ENCODE results near the gene YBX2. TPM values are rescaled to one million over a fixed set of nuclear protein-coding genes. Genes with fewer than 3 reads are reported as not detected.

YBX2 gene
- polyA plus RNA-seq, 1 experiment: 0.11 TPM

- Histone ChIP-seq H3K36me3 (ENCODE audit: control insufficient read depth, insufficient read depth, low read length) (no peaks in the 10 kb centered on the region), H3K27me3 (ENCODE audit: control insufficient read depth, insufficient read depth, low read length) (peaks cover 26% of the 10 kb centered on the region), H3K4me3 (ENCODE audit: low read depth, low read length) (no peak overlapping the region)
- no peak for TF ChIP-seq CTCF (IDR thresholded peaks at IDR 0.05; ENCODE audit: insufficient read depth, low read depth, low read length)
- DNase-seq (ENCODE audit: low read depth): no peak
- ChIA-PET CTCF (interaction anchor here (1.2 to 2.0 kb wide), 3 partner anchors 11 to 72 kb away, joined by 3 to 6 read pairs (median 4); partner anchors contain the start of gene SLC2A4), POLR2A (no interaction called here)
Observed at GRCh38 chr17:7292729-7293128, 1.7 kb downstream of the YBX2 start.

GRCh38 chr17:7292194-7292593 lies 2.2 kb downstream of the YBX2 start:
- no peak for DNase-seq (ENCODE audit: low read depth)
- H3K36me3 ChIP-seq (ENCODE audit: control insufficient read depth, insufficient read depth, low read length): no peaks in the 10 kb centered on the region
- H3K27me3 ChIP-seq (ENCODE audit: control insufficient read depth, insufficient read depth, low read length): peaks cover 27% of the 10 kb centered on the region
- ChIA-PET POLR2A (no interaction called here), CTCF (interaction anchor here (1.2 to 2.0 kb wide), 3 partner anchors 10 to 71 kb away, joined by 3 to 6 read pairs (median 4); partner anchors contain the start of gene SLC2A4)
- no peak for TF ChIP-seq CTCF (IDR thresholded peaks at IDR 0.05; ENCODE audit: insufficient read depth, low read depth, low read length)
- no peak overlapping the region for H3K4me3 ChIP-seq (ENCODE audit: low read depth, low read length)

GRCh38 chr17:7290685-7291084 lies 3.8 kb downstream of the YBX2 start:
- no peak for TF ChIP-seq CTCF (IDR thresholded peaks at IDR 0.05; ENCODE audit: insufficient read depth, low read depth, low read length)
- Histone ChIP-seq H3K4me3 (ENCODE audit: low read depth, low read length) (no peak overlapping the region), H3K36me3 (ENCODE audit: control insufficient read depth, insufficient read depth, low read length) (no peaks in the 10 kb centered on the region), H3K27me3 (ENCODE audit: control insufficient read depth, insufficient read depth, low read length) (peaks cover 32% of the 10 kb centered on the region)
- no peak for DNase-seq (ENCODE audit: low read depth)
- POLR2A ChIA-PET: no interaction called here
- CTCF ChIA-PET: interaction anchor here (2.0 kb wide), 1 partner anchor 9 kb away, joined by 6 read pairs; the partner anchor contains the start of gene SLC2A4

GRCh38 chr17:7290166-7290565 lies 4.3 kb downstream of the YBX2 start:
- TF ChIP-seq CTCF (IDR thresholded peaks at IDR 0.05; ENCODE audit: insufficient read depth, low read depth, low read length): no peak
- DNase-seq (ENCODE audit: low read depth): no peak
- no peak overlapping the region for H3K4me3 ChIP-seq (ENCODE audit: low read depth, low read length)
- H3K36me3 ChIP-seq (ENCODE audit: control insufficient read depth, insufficient read depth, low read length): no peaks in the 10 kb centered on the region
- POLR2A ChIA-PET: no interaction called here
- CTCF ChIA-PET: no interaction called here
- H3K27me3 ChIP-seq (ENCODE audit: control insufficient read depth, insufficient read depth, low read length): peaks cover 32% of the 10 kb centered on the region

GRCh38 chr17:7289256-7290032 lies 5.0 kb downstream of the YBX2 start:
- ChIA-PET POLR2A (no interaction called here), CTCF (no interaction called here)
- Histone ChIP-seq H3K36me3 (ENCODE audit: control insufficient read depth, insufficient read depth, low read length) (no peaks in the 10 kb centered on the region), H3K27me3 (ENCODE audit: control insufficient read depth, insufficient read depth, low read length) (peaks cover 30% of the 10 kb centered on the region), H3K4me3 (ENCODE audit: low read depth, low read length) (no peak overlapping the region)
- no peak for DNase-seq (ENCODE audit: low read depth)
- no peak for TF ChIP-seq CTCF (IDR thresholded peaks at IDR 0.05; ENCODE audit: insufficient read depth, low read depth, low read length)
